ENCODE data around the gene SLC5A3. TPM values are rescaled to one million over a fixed set of nuclear protein-coding genes. Genes with fewer than 3 reads are reported as not detected.

SLC5A3 gene
- total RNA-seq, 4 donors from 2014 or later, result 11.5 to 29.6 (median 24.4) TPM

DNA sequence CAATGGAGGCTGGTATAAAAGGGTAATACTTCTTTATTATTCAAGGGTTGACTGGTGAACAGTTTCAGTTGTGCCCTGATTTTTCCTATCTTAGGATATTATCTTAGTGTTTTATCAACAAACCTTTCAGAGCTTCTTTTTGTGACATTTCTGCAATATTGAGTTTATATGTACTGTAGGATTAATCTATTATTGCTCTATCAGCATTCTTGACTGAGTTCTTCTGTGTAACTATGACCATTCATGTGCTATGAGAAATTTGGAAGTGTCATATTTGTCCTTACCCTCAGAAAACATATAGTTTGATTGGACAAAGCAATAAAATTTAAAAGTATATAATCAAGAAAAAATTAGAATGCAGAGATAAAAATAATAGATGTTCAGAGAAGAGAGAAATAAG lies 25.5 kb upstream of the SLC5A3 start:
- no peaks in the 10 kb centered on the region for H3K9me3 ChIP-seq
- TF ChIP-seq POLR2AphosphoS5 (IDR thresholded peaks at IDR 0.05) (no peak), POLR2A (IDR thresholded peaks at IDR 0.05) (no peak), EP300 (IDR thresholded peaks at IDR 0.05) (no peak)
- TF ChIP-seq, protein P1, sequence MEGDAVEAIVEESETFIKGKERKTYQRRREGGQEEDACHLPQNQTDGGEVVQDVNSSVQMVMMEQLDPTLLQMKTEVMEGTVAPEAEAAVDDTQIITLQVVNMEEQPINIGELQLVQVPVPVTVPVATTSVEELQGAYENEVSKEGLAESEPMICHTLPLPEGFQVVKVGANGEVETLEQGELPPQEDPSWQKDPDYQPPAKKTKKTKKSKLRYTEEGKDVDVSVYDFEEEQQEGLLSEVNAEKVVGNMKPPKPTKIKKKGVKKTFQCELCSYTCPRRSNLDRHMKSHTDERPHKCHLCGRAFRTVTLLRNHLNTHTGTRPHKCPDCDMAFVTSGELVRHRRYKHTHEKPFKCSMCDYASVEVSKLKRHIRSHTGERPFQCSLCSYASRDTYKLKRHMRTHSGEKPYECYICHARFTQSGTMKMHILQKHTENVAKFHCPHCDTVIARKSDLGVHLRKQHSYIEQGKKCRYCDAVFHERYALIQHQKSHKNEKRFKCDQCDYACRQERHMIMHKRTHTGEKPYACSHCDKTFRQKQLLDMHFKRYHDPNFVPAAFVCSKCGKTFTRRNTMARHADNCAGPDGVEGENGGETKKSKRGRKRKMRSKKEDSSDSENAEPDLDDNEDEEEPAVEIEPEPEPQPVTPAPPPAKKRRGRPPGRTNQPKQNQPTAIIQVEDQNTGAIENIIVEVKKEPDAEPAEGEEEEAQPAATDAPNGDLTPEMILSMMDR (IDR thresholded peaks at IDR 0.05), result no peak
- no peaks in the 10 kb centered on the region for H3K27me3 ChIP-seq
- no peak overlapping the region for H3K4me3 ChIP-seq
- no peaks in the 10 kb centered on the region for H3K4me1 ChIP-seq
- no peaks in the 10 kb centered on the region for H3K36me3 ChIP-seq
- no peak overlapping the region for H3K27ac ChIP-seq
- no peak for ATAC-seq

DNA sequence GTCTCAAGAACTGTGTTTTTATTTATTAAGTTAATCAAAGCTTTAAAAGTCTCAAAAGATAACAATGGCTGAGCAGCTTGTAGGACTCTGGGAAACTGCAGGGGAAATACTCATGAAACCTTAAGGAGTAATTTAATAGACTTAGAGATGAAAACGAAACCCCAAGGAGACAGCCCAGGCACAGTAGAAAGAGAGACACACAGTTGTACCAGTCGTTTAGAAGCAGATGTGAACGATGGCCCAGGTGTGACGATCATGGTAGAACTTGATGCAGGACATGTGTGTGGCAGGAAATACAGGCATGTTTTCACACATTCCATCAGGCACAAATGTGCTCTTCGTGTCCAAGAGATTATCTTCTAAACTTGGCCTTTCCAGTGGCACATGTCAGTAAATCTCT lies 21.2 kb upstream of the SLC5A3 start:
- no peaks in the 10 kb centered on the region for H3K4me1 ChIP-seq
- H3K36me3 ChIP-seq, result no peaks in the 10 kb centered on the region
- no peaks in the 10 kb centered on the region for H3K9me3 ChIP-seq
- 63 to 80% methylated on average over 5 of the region's 5 CpGs for WGBS, 2 donors (ENCODE audit: low coverage in 1 of 2)
- H3K27ac ChIP-seq, result no peak overlapping the region
- H3K4me3 ChIP-seq, result no peak overlapping the region
- no peak for ATAC-seq
- no peaks in the 10 kb centered on the region for H3K27me3 ChIP-seq
- no peak for TF ChIP-seq EP300 (IDR thresholded peaks at IDR 0.05)
- TF ChIP-seq POLR2A (IDR thresholded peaks at IDR 0.05), result no peak
- TF ChIP-seq, protein P1 (IDR thresholded peaks at IDR 0.05), result no peak
- TF ChIP-seq POLR2AphosphoS5 (IDR thresholded peaks at IDR 0.05), result no peak

DNA sequence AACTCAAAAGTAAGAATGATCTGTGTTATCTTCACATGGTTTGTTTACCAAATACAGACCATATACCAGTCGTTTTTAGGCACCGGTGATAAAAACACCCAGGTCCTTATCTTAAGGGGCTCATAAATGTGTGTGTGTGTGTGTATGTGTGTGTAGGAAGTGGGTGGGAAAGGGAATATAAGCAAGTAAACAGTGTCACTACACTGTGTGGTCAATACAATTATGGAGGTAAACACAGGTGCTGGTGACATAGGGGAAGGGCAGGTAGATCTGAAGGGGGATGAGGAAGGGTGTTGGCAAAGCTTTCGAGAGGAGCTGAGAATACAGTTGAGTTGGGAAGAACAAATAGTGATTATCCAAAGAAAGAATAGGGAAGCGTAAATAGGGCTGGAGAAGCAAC lies 19.1 kb upstream of the SLC5A3 start:
- ATAC-seq, result no peak
- Histone ChIP-seq H3K27ac (no peak overlapping the region), H3K36me3 (no peaks in the 10 kb centered on the region), H3K27me3 (no peaks in the 10 kb centered on the region), H3K4me1 (no peaks in the 10 kb centered on the region), H3K4me3 (no peak overlapping the region), H3K9me3 (no peaks in the 10 kb centered on the region)
- TF ChIP-seq POLR2AphosphoS5 (IDR thresholded peaks at IDR 0.05) (no peak), EP300 (IDR thresholded peaks at IDR 0.05) (no peak), POLR2A (IDR thresholded peaks at IDR 0.05) (no peak)
- TF ChIP-seq, protein P1 (IDR thresholded peaks at IDR 0.05), result no peak
- 78 to 86% methylated on average over 4 of the region's 4 CpGs for WGBS, 2 donors (ENCODE audit: low coverage in 1 of 2)

DNA sequence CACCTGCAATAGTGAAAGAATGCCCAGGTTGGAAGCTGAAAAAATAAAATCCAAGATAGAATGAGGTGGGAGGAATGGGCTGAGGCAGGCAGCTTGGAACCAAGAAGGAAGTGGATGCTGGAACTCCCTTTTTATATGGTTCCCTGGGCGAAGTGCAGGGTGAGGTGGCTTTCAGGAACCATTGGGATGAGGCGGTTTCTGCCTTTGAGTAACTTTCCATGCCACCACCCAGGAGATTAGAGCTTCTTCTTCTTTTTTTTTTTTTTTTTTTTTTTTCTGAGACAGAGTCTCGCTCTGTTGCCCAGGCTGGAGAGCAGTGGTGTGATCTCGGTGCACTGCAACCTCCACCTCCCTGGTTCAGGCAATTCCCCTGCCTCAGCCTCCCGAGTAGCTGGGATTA lies 17.8 kb upstream of the SLC5A3 start:
- no peaks in the 10 kb centered on the region for H3K36me3 ChIP-seq
- no peak overlapping the region for H3K4me3 ChIP-seq
- no peak overlapping the region for H3K27ac ChIP-seq
- ATAC-seq, result no peak
- H3K27me3 ChIP-seq, result no peaks in the 10 kb centered on the region
- no peaks in the 10 kb centered on the region for H3K4me1 ChIP-seq
- TF ChIP-seq, protein P1 (IDR thresholded peaks at IDR 0.05), result no peak
- TF ChIP-seq EP300 (IDR thresholded peaks at IDR 0.05) (no peak), POLR2AphosphoS5 (IDR thresholded peaks at IDR 0.05) (no peak), POLR2A (IDR thresholded peaks at IDR 0.05) (no peak)
- WGBS, 2 donors (ENCODE audit: low coverage in 1 of 2), result 91 to 100% methylated on average over 2 to 4 of the region's 5 CpGs
- H3K9me3 ChIP-seq, result no peaks in the 10 kb centered on the region

DNA sequence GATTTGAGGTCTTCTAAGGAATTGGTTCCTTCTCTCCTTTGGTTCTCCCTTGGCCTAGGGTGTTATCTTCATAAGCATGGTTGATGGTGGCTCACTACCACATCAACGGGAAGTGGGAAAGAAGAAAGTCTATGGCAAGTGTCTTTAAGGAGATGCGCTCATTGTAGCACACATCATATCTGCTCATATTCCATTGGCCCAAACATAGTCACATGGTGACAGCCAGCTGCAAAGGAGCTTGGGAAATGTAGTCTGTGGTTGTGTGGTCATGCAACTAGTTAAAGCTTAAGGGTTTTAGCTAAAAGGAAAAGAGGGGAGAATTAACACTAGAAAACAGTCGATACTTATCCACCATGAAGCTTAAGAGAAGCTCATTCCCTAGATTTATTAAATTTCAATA lies 11.4 kb upstream of the SLC5A3 start:
- no peak overlapping the region for H3K4me3 ChIP-seq
- no peaks in the 10 kb centered on the region for H3K27me3 ChIP-seq
- H3K4me1 ChIP-seq, result no peaks in the 10 kb centered on the region
- H3K9me3 ChIP-seq, result no peaks in the 10 kb centered on the region
- H3K36me3 ChIP-seq, result no peaks in the 10 kb centered on the region
- 81 to 84% methylated on average over 3 of the region's 3 CpGs for whole genome bisulfite sequencing, 2 donors (ENCODE audit: low coverage in 1 of 2)
- no peak for ATAC-seq
- TF ChIP-seq EP300 (IDR thresholded peaks at IDR 0.05) (no peak), POLR2AphosphoS5 (IDR thresholded peaks at IDR 0.05) (no peak), POLR2A (IDR thresholded peaks at IDR 0.05) (no peak)
- TF ChIP-seq, protein P1 (IDR thresholded peaks at IDR 0.05), result no peak
- H3K27ac ChIP-seq, result no peak overlapping the region

Data from gastroesophageal sphincter (tissue), 4 donors.